Epithelial cell of prostate (primary cell): ENCODE measurements around the gene AIF1.

Experiments
- DNase-seq: peaks from one replicate; pipeline ENCODE4 v3.0.0-alpha.2; 2011; ENCODE audit warnings: low read depth, low spot score
- H3K27ac ChIP-seq: fragments of 450-650 bp; 2 replicates; pipeline ENCODE4 v1.5.1; 2017; ENCODE audit warnings: mild to moderate bottlenecking

Gene AIF1

DNA sequence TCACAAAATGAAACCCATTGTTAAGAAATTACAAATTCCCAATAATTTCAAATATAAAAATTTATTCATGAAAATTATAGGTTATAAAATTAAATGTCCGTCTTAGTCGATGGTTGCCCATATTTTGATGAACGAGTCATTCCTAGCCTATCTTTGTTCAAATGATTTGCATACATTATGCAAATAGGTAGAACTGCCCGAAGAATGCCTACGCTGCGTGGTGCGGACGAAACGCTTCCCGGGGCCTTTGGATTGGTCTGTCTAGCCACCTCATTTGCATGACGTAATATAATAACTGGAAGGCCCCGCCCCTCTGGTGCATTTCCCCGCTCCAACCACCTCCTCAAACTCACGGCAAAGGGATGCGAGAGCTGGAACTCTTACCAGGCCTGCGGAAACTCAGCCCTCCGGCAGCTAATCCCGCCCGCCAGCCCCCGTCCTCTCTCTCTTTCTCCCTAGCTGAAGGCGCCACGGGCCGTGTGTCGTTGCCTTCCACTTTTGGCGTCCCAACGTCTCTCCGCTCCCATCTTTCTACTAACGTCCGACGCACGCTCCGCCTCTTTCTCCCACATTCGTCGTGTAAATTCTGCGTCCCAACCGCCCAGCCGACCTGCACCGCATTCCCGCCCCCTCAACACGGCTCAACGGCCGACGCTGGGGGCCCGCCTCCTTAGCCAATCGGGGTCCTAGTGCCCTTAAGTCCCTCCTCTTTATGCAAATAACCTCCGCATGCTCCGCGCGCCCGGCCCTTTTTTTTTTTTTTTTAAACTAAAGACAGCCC lies 5.0 kb downstream of the AIF1 start:
- H3K27ac ChIP-seq = peak overlapping the region; percentile 91

DNA sequence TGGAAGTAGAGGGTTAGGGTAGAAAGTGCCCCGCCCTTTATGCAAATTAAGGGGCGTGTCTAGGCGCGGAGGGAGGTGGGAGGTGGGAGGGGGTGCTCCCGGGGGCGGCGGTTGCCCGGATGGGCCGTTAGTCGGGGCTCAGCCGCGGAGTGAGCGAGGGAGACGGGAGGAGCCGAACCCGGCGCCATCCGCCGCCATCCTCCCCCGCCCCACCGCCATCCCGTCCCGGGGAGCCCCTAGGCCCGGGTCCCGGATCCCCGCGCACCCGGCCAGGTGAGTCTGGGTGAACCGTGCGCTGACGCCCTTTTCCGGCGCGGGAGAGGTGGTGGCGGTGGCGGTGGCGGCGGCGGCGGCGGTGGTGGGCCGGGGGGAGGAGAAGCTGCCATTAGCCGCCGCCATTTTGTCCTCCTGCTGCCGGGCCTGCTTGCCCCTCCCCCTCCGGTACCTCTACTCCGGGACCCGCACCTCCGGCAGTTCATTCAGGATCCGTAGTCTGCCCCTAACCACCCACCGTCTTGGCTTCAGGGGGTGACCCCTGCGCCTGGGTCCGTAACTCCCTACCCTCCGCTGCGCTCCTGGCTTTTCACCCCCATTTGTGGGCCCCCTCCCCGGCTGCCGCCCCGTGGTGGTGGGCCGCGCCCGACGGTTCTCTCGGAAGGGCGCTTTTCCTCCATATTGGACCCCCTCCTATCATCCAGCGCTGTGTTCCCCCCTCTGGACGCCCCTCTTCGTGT lies 5.7 kb downstream of the AIF1 start, which contains the start of gene PRRC2A:
PRRC2A (plus strand) TSS at position 130 of the 734 bp plus-strand sequence. CDS start 2,075 bp downstream, outside the sequence.
- no peak for DNase-seq
- peak within 1 kb of the TSS; percentile 91 for H3K27ac ChIP-seq

More for the DNA sequence above, 5.0 kb downstream of the AIF1 start:
- peak; percentile 93 for DNase-seq

DNA sequence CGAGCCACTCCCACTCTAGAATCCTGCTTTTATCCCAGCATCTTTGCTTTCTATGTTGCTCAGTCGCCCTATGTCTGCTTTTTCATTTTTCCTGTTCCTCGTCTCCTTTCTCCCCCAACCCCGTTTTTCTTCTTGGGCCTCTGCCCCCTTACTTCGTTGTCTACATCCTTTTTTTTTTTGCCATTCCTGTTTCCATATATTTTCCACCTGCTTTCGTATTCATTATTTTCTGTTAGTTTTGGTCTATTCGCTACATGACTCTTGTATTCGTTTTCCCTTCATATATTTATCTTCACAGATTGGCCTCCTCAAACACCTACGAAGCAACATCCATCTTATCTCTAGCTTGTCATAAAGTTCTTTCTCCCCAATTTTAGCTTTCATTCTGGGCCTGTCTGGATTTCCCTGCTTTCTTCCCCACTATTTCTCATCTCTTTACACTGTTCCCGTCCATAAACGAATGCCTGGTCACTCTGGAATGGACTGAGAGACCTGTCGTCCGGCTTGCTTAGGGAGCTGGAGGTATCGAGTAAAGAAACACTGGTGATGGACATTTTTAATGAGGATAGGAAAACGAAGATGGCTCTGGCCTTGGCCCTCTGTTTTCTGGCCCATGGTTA lies 6.4 kb downstream of the AIF1 start:
- peak overlapping the region; percentile 91 for H3K27ac ChIP-seq
- DNase-seq = no peak

DNA sequence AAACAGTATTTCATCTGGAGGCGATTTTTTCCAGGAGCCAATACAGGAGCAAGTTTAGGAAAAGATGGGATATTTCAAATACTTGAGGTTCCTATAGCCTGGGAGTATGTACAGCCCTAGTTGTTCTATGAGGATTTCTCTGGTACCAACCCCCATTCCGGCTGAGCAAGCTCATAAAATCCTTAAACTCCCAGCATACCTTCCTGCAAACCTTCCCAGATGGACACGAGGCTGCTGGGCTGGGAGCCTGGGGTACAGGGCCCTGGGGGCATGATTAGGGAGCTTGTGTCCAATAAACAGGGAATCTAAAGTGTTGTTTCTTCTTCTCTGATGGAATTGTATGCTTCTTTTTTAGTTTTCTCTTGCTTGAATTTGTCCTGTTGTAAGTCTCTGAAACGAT lies 7.0 kb downstream of the AIF1 start:
- no peak for DNase-seq
- H3K27ac ChIP-seq = peak overlapping the region; percentile 91

DNA sequence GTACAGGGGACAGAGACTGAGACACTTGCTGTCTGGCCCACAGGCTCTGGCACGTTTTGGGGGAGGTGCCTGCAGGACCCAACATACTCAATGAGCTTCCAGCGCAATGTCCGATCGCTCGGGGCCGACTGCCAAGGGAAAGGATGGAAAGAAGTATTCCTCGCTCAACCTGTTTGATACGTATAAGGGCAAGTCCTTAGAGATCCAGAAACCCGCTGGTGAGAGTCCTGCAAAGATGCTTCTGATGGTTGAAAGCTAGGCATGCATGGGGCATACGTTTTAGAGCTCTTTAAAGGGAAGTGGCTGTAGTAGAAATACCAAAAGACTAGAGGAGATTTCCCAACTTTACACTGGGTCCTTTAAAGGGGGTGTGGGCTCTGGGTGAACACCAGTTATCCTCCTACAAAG lies 7.7 kb downstream of the AIF1 start:
- H3K27ac ChIP-seq = peak overlapping the region; percentile 91
- DNase-seq = no peak

DNA sequence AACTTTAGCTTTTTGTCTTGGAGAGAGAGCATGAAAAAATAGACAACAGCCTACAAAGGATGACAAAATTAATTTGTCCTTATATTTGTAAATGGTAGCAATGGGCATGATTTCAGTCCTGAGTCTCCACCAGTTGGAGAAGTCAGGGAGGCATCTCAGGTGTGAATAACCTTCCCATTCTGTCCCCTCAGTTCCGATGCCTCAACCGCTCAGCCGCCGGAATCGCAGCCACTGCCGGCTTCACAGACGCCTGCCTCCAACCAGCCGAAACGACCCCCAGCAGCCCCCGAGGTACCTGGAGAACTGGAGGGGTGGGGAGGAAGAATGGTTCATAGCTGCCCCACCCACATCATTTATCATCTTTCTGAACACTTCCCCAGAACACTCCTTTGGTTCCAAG lies 9.0 kb downstream of the AIF1 start:
- DNase-seq = no peak
- H3K27ac ChIP-seq = no peak overlapping the region

DNA sequence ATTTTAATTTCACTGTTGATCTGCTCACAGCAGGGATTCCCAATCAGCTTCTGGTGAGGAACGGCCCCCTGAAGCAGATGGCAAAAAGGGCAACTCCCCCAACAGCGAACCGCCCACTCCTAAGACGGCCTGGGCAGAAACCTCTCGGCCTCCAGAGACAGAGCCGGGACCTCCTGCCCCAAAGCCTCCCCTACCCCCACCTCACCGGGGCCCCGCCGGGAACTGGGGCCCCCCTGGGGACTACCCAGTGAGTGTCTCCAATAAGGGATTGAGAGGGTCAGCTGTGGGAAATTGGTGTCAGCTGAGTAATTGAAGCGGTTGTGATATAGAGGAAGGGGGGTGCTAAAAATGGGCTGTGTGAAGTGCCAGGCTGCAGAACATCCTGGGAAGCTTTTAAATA lies 11.9 kb downstream of the AIF1 start:
- no peak overlapping the region for H3K27ac ChIP-seq
- DNase-seq = no peak

DNA sequence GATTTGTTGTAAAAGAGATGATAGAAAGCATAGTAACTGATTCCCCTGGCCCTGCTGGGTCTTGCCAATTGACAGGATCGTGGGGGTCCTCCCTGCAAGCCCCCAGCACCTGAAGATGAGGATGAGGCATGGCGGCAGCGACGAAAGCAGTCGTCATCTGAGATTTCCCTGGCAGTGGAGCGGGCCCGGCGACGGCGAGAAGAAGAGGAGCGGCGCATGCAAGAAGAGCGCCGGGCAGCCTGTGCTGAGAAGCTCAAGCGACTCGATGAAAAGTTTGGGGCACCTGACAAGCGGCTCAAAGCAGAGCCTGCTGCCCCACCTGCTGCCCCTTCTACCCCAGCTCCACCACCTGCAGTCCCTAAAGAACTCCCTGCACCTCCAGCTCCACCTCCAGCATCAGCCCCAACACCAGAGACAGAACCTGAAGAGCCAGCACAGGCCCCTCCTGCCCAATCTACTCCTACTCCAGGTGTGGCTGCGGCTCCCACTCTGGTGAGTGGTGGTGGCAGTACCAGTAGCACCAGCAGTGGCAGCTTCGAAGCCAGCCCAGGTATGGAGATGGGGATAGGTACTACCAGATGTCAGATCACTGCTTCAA lies 12.8 kb downstream of the AIF1 start:
- H3K27ac ChIP-seq = no peak overlapping the region
- no peak for DNase-seq

DNA sequence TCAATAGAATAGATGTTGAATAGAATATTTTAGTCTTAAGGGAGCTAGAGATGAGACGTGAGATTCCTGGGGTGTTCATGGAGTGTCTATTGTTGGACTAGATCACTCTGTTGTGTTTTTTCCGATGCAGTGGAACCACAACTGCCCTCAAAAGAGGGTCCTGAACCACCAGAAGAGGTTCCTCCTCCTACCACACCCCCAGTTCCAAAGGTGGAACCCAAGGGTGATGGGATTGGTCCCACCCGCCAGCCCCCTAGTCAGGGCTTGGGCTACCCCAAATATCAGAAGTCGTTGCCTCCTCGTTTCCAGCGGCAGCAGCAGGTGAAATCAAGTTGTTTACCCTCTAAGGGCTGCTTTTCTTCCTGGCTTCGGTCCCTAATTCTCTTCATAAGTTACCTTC lies 14.0 kb downstream of the AIF1 start:
- no peak overlapping the region for H3K27ac ChIP-seq
- no peak for DNase-seq

DNA sequence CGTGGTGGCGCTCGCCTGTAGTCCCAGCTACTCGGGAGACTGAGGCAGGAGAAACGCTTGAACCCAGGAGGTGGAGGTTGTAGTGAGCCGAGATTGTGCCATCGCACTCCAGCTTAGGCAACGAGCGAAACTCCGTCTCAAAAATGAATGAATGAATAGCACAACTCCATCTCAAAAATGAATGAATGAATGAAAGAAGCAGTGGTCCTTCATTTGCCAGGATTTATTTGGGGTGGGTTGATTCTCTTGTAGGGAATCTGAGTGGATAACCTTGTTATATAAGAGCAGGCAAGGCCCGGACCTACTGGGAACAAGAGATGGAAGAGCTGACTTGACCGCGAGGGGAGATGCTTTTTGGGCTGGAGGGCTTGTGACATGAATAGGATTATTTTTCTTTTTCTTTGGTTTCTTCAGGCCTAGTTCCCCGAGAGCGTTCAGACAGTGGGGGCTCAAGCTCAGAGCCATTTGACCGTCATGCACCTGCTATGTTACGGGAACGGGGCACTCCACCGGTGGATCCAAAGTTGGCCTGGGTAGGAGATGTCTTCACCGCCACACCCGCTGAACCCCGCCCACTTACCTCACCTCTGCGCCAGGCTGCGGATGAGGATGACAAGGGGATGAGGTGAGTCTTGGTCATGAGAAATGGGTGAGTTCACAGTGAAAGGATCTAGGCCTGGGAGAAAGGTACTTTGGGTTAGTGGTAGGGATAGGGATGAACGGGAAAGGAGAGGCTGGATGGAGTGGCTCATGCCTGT lies 15.3 kb downstream of the AIF1 start:
- no peak overlapping the region for H3K27ac ChIP-seq

DNA sequence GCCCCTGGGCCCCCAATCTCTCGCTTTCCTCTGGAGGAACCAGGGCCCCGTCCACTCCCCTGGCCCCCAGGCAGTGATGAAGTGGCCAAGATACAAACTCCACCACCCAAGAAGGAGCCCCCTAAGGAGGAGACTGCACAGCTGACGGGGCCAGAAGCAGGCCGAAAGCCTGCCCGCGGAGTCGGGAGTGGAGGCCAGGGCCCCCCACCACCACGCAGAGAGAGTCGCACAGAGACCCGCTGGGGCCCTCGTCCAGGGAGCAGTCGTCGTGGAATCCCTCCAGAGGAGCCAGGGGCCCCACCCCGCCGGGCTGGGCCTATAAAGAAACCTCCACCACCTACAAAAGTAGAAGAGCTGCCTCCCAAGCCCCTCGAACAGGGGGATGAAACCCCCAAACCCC lies 16.2 kb downstream of the AIF1 start:
- no peak for DNase-seq
- H3K27ac ChIP-seq = no peak overlapping the region

More for the DNA sequence above, 15.3 kb downstream of the AIF1 start:
- no peak for DNase-seq

DNA sequence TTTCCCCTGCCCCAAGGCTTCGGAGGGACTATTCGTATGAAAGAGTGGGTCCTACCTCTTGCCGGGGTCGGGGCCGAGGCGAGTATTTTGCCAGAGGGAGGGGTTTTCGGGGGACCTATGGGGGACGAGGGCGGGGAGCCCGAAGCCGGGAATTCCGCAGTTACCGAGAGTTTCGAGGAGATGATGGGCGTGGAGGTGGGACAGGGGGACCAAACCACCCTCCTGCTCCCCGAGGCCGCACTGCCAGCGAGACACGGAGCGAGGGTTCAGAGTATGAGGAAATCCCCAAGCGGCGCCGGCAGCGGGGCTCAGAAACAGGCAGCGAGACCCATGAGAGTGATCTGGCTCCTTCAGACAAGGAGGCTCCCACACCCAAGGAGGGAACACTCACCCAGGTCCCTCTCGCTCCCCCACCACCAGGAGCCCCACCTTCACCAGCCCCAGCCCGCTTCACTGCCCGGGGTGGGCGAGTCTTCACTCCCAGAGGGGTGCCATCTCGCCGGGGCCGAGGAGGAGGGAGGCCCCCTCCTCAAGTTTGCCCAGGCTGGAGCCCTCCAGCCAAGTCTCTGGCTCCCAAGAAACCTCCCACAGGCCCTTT lies 16.7 kb downstream of the AIF1 start:
- no peak overlapping the region for H3K27ac ChIP-seq
- no peak for DNase-seq

DNA sequence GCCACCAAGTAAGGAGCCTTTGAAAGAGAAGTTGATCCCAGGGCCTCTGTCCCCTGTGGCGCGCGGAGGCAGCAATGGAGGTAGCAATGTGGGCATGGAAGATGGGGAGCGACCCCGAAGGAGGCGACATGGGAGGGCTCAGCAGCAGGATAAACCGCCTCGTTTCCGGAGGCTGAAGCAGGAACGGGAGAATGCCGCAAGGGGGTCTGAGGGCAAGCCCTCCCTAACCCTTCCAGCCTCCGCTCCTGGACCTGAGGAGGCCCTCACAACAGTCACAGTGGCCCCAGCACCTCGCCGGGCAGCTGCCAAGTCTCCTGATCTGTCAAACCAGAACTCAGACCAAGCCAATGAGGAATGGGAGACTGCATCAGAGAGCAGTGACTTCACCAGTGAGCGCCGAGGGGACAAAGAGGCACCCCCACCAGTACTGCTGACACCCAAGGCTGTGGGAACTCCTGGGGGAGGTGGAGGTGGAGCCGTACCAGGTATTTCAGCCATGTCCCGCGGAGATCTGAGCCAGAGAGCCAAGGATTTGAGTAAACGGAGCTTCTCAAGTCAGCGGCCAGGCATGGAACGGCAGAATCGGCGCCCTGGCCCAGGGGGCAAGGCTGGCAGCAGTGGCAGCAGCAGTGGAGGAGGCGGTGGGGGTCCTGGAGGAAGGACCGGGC lies 17.4 kb downstream of the AIF1 start:
- DNase-seq = no peak
- H3K27ac ChIP-seq = no peak overlapping the region

DNA sequence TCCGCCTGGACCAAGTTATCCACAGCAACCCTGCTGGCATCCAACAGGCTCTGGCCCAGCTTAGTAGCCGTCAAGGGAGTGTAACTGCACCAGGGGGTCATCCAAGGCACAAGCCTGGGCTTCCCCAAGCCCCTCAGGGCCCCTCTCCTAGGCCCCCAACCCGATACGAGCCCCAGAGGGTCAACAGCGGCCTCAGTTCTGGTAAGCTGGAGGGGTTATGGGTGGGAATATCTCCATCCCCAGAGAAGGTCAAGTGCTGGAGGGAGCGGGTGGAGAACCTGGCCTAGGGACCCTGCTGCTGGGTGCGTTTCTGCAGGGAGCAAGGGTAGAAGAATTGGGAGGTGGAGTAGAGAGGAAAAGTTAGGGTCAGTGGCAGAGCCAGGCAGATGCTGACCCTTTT lies 18.4 kb downstream of the AIF1 start:
- no peak for DNase-seq
- no peak overlapping the region for H3K27ac ChIP-seq

DNA sequence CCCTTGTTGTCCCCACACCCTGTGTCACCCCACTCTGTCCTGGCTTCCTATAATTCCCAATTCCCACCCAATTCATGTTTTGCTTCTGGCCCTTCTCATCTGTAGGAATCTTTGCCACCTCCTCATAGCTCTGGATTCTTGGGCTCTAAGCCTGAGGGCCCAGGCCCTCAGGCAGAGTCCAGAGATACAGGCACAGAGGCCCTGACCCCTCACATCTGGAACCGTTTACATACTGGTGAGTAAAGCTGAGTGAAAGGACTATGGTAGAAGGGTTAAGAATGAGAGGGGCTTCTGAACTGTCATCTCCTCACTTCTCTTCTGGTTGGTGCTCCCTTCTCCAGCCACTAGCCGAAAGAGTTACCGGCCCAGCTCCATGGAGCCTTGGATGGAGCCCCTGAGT lies 19.1 kb downstream of the AIF1 start:
- no peak overlapping the region for H3K27ac ChIP-seq

DNA sequence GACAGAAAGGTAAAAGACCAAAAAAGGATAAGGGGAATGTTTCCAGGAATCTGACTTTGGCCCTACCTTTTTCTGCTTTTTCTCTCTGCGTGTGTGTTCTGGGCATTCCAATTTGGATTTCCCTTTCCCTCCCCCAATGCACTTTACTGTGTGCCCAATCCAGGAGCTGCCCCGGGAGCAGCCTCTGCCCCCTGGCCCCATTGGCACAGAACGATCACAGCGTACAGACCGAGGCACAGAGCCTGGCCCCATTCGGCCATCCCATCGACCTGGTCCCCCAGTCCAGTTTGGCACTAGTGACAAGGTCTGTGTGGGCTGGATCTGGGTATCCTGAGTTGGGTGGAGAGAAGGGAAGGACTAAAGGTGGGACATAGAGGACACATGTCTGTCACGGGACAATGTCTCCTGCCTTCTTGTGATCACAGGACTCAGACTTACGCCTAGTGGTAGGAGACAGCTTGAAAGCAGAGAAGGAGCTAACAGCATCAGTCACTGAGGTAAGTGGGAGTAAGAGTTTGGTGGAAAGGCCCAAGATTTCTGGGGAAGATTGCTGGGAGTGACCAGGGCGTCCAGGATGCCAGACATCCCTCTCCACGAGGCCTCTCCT lies 20.0 kb downstream of the AIF1 start:
- H3K27ac ChIP-seq = no peak overlapping the region
- DNase-seq = no peak

More for the DNA sequence above, 19.1 kb downstream of the AIF1 start:
- DNase-seq = no peak

DNA sequence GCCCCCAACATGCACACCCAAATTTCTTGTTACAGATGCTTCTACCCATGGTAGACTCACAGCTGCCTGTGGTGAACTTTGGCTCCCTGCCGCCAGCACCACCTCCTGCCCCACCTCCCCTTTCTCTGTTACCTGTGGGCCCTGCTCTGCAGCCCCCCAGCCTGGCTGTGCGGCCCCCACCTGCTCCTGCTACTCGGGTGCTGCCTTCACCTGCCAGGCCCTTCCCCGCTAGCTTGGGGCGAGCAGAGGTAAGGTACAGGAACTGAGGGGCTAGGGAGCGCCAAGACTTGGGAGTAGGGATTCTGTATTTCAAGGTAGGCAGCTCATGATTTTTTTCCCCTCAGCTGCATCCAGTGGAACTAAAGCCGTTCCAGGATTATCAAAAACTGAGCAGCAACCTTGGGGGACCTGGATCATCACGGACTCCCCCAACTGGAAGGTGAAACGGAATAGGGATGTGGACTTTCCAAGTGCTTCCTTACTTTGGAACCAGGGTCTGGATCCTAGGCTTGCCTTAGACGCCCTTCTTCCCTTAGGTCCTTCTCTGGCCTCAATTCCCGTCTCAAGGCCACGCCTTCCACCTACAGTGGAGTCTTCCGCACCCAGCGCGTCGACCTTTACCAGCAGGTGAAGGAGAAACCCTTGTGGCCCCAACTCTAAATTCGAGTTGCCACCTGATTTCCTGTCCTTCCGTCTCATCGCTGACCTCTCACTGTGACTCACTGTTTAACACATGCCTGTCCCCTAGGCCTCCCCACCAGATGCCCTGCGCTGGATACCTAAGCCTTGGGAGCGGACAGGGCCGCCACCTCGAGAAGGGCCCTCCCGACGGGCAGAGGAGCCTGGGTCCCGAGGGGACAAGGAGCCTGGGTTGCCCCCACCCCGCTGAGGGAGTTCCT lies 21.9 kb downstream of the AIF1 start:
- no peak overlapping the region for H3K27ac ChIP-seq
- no peak for DNase-seq

DNA sequence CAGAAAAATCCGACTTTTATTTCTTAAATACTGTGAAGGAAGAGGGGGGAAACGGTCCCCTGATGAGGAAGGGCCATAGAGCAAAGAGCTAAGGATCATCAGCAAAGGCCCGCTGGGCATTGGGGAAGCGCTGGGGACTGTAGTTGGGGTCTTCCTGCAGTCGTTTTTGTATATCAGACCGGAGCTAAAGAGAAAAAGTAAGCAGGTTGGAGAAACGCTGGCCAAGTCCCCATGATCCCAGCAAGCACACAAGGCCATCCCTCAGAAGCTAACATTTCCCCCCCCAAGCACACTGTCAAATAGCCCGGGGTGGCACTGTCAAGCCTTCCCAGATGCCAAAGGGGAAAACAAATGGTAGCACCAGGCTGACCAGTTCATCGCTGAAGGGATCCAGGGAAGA lies 24.0 kb downstream of the AIF1 start:
- no peak for DNase-seq
- H3K27ac ChIP-seq = no peak overlapping the region
